H1 (cell line): ENCODE measurements around the gene LURAP1L. TPM values are rescaled to one million over a fixed set of nuclear protein-coding genes. Genes with fewer than 3 reads are reported as not detected.

Experiments used
- CTCF ChIA-PET: fragments of 300-600 bp; sonication (Branson Sonifier 250); formaldehyde crosslinking; loops from one replicate; lab custom pipeline; 2021; ENCODE audit not compliant: partially characterized antibody; lab: Charles Lee
- POLR2A ChIA-PET: fragments of 300-600 bp; sonication (Branson Sonifier 250); formaldehyde crosslinking; loops from one replicate; lab custom pipeline; 2021; ENCODE audit warnings: inconsistent platforms; ENCODE audit not compliant: partially characterized antibody; lab: Charles Lee
- DNase-seq, 2 experiments: peaks; one replicate each; pipeline versions ENCODE4 v3.0.0 to v3.0.0-alpha.2; 2010 to 2022; ENCODE audit warnings: low spot score in 2 of 2, low read depth in 1 of 2, mixed read lengths in 1 of 2
- FAIRE-seq: peaks from 2 replicates; lab custom pipeline; 2011; peaks lifted over from hg19 to GRCh38; lab: Jason Lieb, UNC
- H2AFZ ChIP-seq: 2 replicates; pipeline ENCODE4 v1.8.1; 2012; ENCODE audit warnings: low read length, inconsistent platforms
- H2AK5ac ChIP-seq: 2 replicates; pipeline ENCODE4 v1.6.1; 2013; ENCODE audit warnings: low read depth, low read length
- H2BK120ac ChIP-seq: replicated peaks from 2 replicates; pipeline ENCODE3; 2013; ENCODE audit warnings: low read depth, low read length, inconsistent platforms
- H2BK12ac ChIP-seq: 2 replicates; pipeline ENCODE4 v1.6.1; 2013; ENCODE audit warnings: low read depth, low read length
- H2BK15ac ChIP-seq: 2 replicates; pipeline ENCODE4 v1.6.1; 2013; ENCODE audit warnings: low read length
- H2BK20ac ChIP-seq: 2 replicates; pipeline ENCODE4 v1.6.1; 2013; ENCODE audit warnings: low read length
- H2BK5ac ChIP-seq: 2 replicates; pipeline ENCODE4 v1.6.1; 2013; ENCODE audit warnings: low read depth, low read length
- H3K14ac ChIP-seq: 2 replicates; pipeline ENCODE4 v1.6.1; 2013; ENCODE audit warnings: inconsistent platforms; ENCODE audit not compliant: insufficient read length
- H3K18ac ChIP-seq: 2 replicates; pipeline ENCODE4 v1.6.1; 2013; ENCODE audit warnings: low read length; ENCODE audit errors: extremely low read depth
- H3K23ac ChIP-seq: 2 replicates; pipeline ENCODE4 v1.6.1; 2013; ENCODE audit warnings: inconsistent platforms; ENCODE audit not compliant: insufficient read length
- H3K23me2 ChIP-seq: 2 replicates; pipeline ENCODE4 v1.6.1; 2013; ENCODE audit warnings: low read depth, low read length
- H3K27ac ChIP-seq: 2 replicates; pipeline ENCODE4 v1.6.1; 2011; ENCODE audit warnings: low read depth, low read length, inconsistent platforms
- H3K27me3 ChIP-seq, 4 experiments: replicated peaks in 1 of 4; 1 replicate in 1 of 4; 2 replicates in 3 of 4; pipeline versions ENCODE4 v1.6.1 to v1.8.1; 2011 to 2013; ENCODE audit warnings: low read length in 3 of 4, mild to moderate bottlenecking in 3 of 4, inconsistent platforms in 2 of 4, mixed read lengths in 2 of 4, moderate library complexity in 1 of 4; ENCODE audit not compliant: control insufficient read depth in 3 of 4, insufficient read depth in 3 of 4; ENCODE audit errors: extremely low read depth in 1 of 4
- H3K36me3 ChIP-seq, 4 experiments: 2 replicates each; pipeline versions ENCODE4 v1.6.1 to v1.8.1; 2011 to 2013; ENCODE audit warnings: mild to moderate bottlenecking in 4 of 4, low read length in 3 of 4, moderate library complexity in 2 of 4, control low read depth in 1 of 4, inconsistent platforms in 1 of 4; ENCODE audit not compliant: insufficient read depth in 4 of 4, control insufficient read depth in 2 of 4
- H3K4ac ChIP-seq: replicated peaks from 2 replicates; pipeline ENCODE3; 2013; ENCODE audit warnings: low read length, low read depth, mixed read lengths, inconsistent platforms; ENCODE audit not compliant: insufficient read length
- H3K4me1 ChIP-seq, 4 experiments: replicated peaks in 1 of 4; 1 replicate in 1 of 4; 2 replicates in 3 of 4; pipeline versions ENCODE4 v1.6.1 to v1.8.1; 2011 to 2013; ENCODE audit warnings: low read length in 3 of 4, inconsistent platforms in 2 of 4, mixed read lengths in 1 of 4; ENCODE audit not compliant: insufficient read depth in 4 of 4, control insufficient read depth in 3 of 4
- H3K4me2 ChIP-seq, 2 experiments: 2 replicates each; pipeline versions ENCODE4 v1.6.1 to v1.8.1; 2011 to 2013; ENCODE audit warnings: low read depth in 2 of 2, low read length in 2 of 2, control low read depth in 1 of 2, inconsistent platforms in 1 of 2, mild to moderate bottlenecking in 1 of 2; ENCODE audit not compliant: insufficient read depth in 1 of 2
- H3K4me3 ChIP-seq, 4 experiments: fragments of 200-600, 300-600 bp in 1 of 4; sonication (generic), shearing (Covaris generic), sonication (Bioruptor Twin) in 1 of 4; 2 replicates each; pipeline versions ENCODE4 v1.5.1 to v1.8.1; 2011 to 2016; ENCODE audit warnings: low read length in 4 of 4, low read depth in 3 of 4, control low read depth in 2 of 4, inconsistent platforms in 2 of 4, mild to moderate bottlenecking in 2 of 4, mixed read lengths in 1 of 4, moderate library complexity in 1 of 4; ENCODE audit not compliant: insufficient read depth in 2 of 4; ENCODE audit errors: extremely low read depth in 1 of 4
- H3K56ac ChIP-seq: replicated peaks from 2 replicates; pipeline ENCODE3; 2013; ENCODE audit warnings: low read depth, mild to moderate bottlenecking, mixed read lengths, low read length, inconsistent platforms; ENCODE audit not compliant: insufficient read length
- H3K79me1 ChIP-seq: 2 replicates; pipeline ENCODE4 v1.6.1; 2013; ENCODE audit warnings: low read depth, low read length, control low read depth
- H3K79me2 ChIP-seq, 2 experiments: 2 replicates each; pipeline versions ENCODE4 v1.6.1 to v1.8.1; 2012 to 2013; ENCODE audit warnings: low read length in 2 of 2, mild to moderate bottlenecking in 2 of 2, inconsistent platforms in 1 of 2; ENCODE audit not compliant: insufficient read depth in 2 of 2, control insufficient read depth in 1 of 2
- H3K9ac ChIP-seq, 4 experiments: replicated peaks in 1 of 4; 1 replicate in 1 of 4; 2 replicates in 3 of 4; pipeline versions ENCODE4 v1.6.1 to v1.8.1; 2011 to 2013; ENCODE audit warnings: low read depth in 3 of 4, low read length in 3 of 4, control low read depth in 2 of 4, mild to moderate bottlenecking in 2 of 4, moderate library complexity in 2 of 4, inconsistent platforms in 1 of 4; ENCODE audit errors: extremely low read depth in 1 of 4
- H3K9me3 ChIP-seq, 2 experiments: 2 replicates each; pipeline versions ENCODE4 v1.6.1 to v1.8.1; 2012 to 2013; ENCODE audit warnings: mild to moderate bottlenecking in 2 of 2, moderate library complexity in 2 of 2, control low read depth in 1 of 2, inconsistent platforms in 1 of 2, low read depth in 1 of 2, low read length in 1 of 2, mixed read lengths in 1 of 2; ENCODE audit not compliant: insufficient read depth in 2 of 2
- H4K20me1 ChIP-seq, 2 experiments: replicated peaks in 1 of 2; 2 replicates each; pipeline versions ENCODE3 to v1.8.1; 2011 to 2013; ENCODE audit warnings: inconsistent platforms in 2 of 2, low read length in 2 of 2, mild to moderate bottlenecking in 1 of 2; ENCODE audit not compliant: insufficient read depth in 2 of 2, control insufficient read depth in 1 of 2
- H4K5ac ChIP-seq: 2 replicates; pipeline ENCODE4 v1.6.1; 2013; ENCODE audit warnings: low read length, low read depth, mixed read lengths, inconsistent platforms; ENCODE audit not compliant: insufficient read length
- H4K8ac ChIP-seq: 2 replicates; pipeline ENCODE4 v1.8.0; 2013; ENCODE audit warnings: mild to moderate bottlenecking, moderate library complexity, low read length, inconsistent platforms; ENCODE audit not compliant: insufficient read depth; ENCODE audit errors: extremely low read depth
- H4K91ac ChIP-seq: replicated peaks from 2 replicates; pipeline ENCODE3; 2013; ENCODE audit warnings: low read length, mixed read lengths, inconsistent platforms; ENCODE audit not compliant: insufficient read length
- ASH2L ChIP-seq: fragments of 200-600, 300-600 bp; sonication (generic); IDR thresholded peaks from one replicate; pipeline ENCODE4 v1.7.1; 2017; ENCODE audit warnings: low read length
- ATF2 ChIP-seq: IDR thresholded peaks from 2 replicates; pipeline ENCODE4 v1.6.1; 2012; ENCODE audit warnings: low read length, inconsistent platforms
- FOSL1 ChIP-seq: IDR thresholded peaks from 2 replicates; pipeline ENCODE4 v1.6.1; 2011; ENCODE audit warnings: mild to moderate bottlenecking, low read depth, low read length, moderate library complexity; ENCODE audit not compliant: insufficient read depth
- HDAC2 ChIP-seq, 2 experiments: fragments of 300-600 bp in 1 of 2; sonication (generic) in 1 of 2; IDR thresholded peaks; 2 replicates each; pipeline ENCODE4 v1.6.1; 2011 to 2012; ENCODE audit warnings: low read depth in 2 of 2, low read length in 2 of 2, mild to moderate bottlenecking in 2 of 2, moderate library complexity in 2 of 2, borderline replicate concordance in 1 of 2, inconsistent platforms in 1 of 2
- JUN ChIP-seq: IDR thresholded peaks from 2 replicates; pipeline ENCODE4 v1.6.1; 2011; ENCODE audit warnings: low read depth, mild to moderate bottlenecking, improper control_type of control experiment, low read length
- POLR2AphosphoS5 ChIP-seq: IDR thresholded peaks from 2 replicates; pipeline ENCODE4 v1.6.1; 2011; ENCODE audit warnings: low read depth, low read length
- TAF7 ChIP-seq: optimal IDR thresholded peaks from 2 replicates; pipeline ENCODE3; 2011; ENCODE audit warnings: low read depth, mild to moderate bottlenecking, inconsistent platforms, low read length, moderate library complexity, borderline replicate concordance
- TCF12 ChIP-seq: IDR thresholded peaks from 2 replicates; pipeline ENCODE4 v1.6.1; 2011; ENCODE audit warnings: low read depth, mild to moderate bottlenecking, low read length
- WGBS, 2 experiments: shearing (Covaris generic) in 1 of 2; methylation state at CpG; one replicate each; pipeline versions ENCODE4 v1.1.6 to v1.1.7; 2013 to 2015; ENCODE audit warnings: low lambda C conversion rate in 2 of 2, mixed read lengths in 2 of 2, inconsistent platforms in 1 of 2, low coverage in 1 of 2, missing lambda C conversion rate in 1 of 2; ENCODE audit not compliant: insufficient replicate concordance in 2 of 2, insufficient coverage in 1 of 2, insufficient read length in 1 of 2; ENCODE audit errors: extremely low coverage in 1 of 2, missing lambda C conversion rate in 1 of 2; 5-methylcytosine and 5-hydroxymethylcytosine counted together
- polyA plus RNA-seq, 7 experiments: library from polyadenylated mRNA; depleted of rRNA in 3 of 7; stranded (reverse) in 5 of 7; unstranded in 2 of 7; fragments of >200 nt in 5 of 7; fragments of 200-250 nt in 2 of 7; gene quantifications; 1 replicate in 5 of 7; 2 replicates in 1 of 7; 4 replicates in 1 of 7; pipeline versions ENCODE4 v1.2.1 to v1.2.3, GENCODE V29; 2011 to 2013; ENCODE audit warnings: missing spikeins in 2 of 7, mixed read lengths in 2 of 7
- total RNA-seq: library from RNA; stranded (reverse); fragmentation: NEBNext Ultra II Directional; extraction: Animal tissue kit (Norgen Biotek cat#: 25700); gene quantifications from 2 replicates; pipeline ENCODE4 v1.2.1, GENCODE V29; 2021

Gene LURAP1L
- total and polyA plus RNA-seq, 2 of the 8 experiments (the other 6 are each of a cell fraction or from before 2014, with no cell fraction given): 0.63 to 1.2 TPM

GRCh38 chr9:12863618-12864017, 88.8 kb downstream of the LURAP1L start:
- Histone ChIP-seq H3K23me2 (no peaks in the 10 kb centered on the region), H3K4ac (no peak overlapping the region), H3K36me3 (no peaks in the 10 kb centered on the region), H2BK120ac (no peak overlapping the region), H4K20me1 (no peaks in the 10 kb centered on the region), H3K56ac (no peak overlapping the region), H4K8ac (no peak overlapping the region), H3K23ac (no peak overlapping the region), H2BK20ac (no peak overlapping the region), H3K14ac (no peak overlapping the region), H2BK5ac (no peak overlapping the region), H3K9ac (no peak overlapping the region), H3K9me3 (no peaks in the 10 kb centered on the region), H3K18ac (no peak overlapping the region), H3K4me2 (no peak overlapping the region), H3K27ac (no peak overlapping the region), H3K4me3 (no peak overlapping the region), H2AFZ (no peak overlapping the region), H3K27me3 (no peaks in the 10 kb centered on the region), H2BK15ac (no peak overlapping the region), H3K79me1 (no peaks in the 10 kb centered on the region), H3K4me1 (no peaks in the 10 kb centered on the region), H2BK12ac (no peak overlapping the region), H3K79me2 (no peaks in the 10 kb centered on the region), H4K5ac (no peak overlapping the region), H2AK5ac (no peak overlapping the region), H4K91ac (no peak overlapping the region)
- ChIA-PET CTCF (interaction anchor here (1.1 kb wide), 1 partner anchor 87 kb away, joined by 3 read pairs; no protein-coding TSS in a partner anchor), POLR2A (no interaction called here)
- 89% methylated on average over 1 of the region's 1 CpG; no CpG with 5 or more reads in 1 of the 2 experiments for WGBS, 2 experiments
- no peak for FAIRE-seq
- no peak for TF ChIP-seq POLR2AphosphoS5
- no peak for TF ChIP-seq ASH2L
- no peak for TF ChIP-seq TAF7
- TF ChIP-seq TCF12: no peak
- TF ChIP-seq HDAC2 (IDR thresholded peaks at IDR 0.05; ENCODE audit: borderline replicate concordance in 1 of 2, low read depth in 2 of 2, low read length in 2 of 2): no peak
- TF ChIP-seq JUN: no peak
- TF ChIP-seq ATF2: no peak
- TF ChIP-seq FOSL1: no peak
- no peak for DNase-seq
